PC-3 (cell line): ENCODE results near the gene GRIP1.

Experiments used
- CTCF ChIP-seq: fragments of 300-600 bp; sonication (generic); conservative IDR thresholded peaks from 2 replicates; pipeline ENCODE4 v1.5.1; 2017; ENCODE audit warnings: antibody characterized with exemption, low read depth, mild to moderate bottlenecking, low read length
- EZH2 ChIP-seq: fragments of 300-600 bp; sonication (generic); IDR thresholded peaks from one replicate; pipeline ENCODE4 v1.6.1; 2017; ENCODE audit warnings: antibody characterized with exemption, mild to moderate bottlenecking, low read length; ENCODE audit not compliant: unreplicated experiment
- EZH2phosphoT487 ChIP-seq: fragments of 300-600 bp; sonication (generic); IDR thresholded peaks from 2 replicates; pipeline ENCODE4 v1.6.1; 2018; ENCODE audit warnings: mild to moderate bottlenecking, antibody characterized with exemption, low read length, borderline replicate concordance

GRCh38 chr12:66688846-66689439 is 10.1 kb upstream of the GRIP1 start:
- TF ChIP-seq CTCF = peak; percentile 92
- TF ChIP-seq EZH2 = no peak
- TF ChIP-seq EZH2phosphoT487 = no peak
